ENCODE data around the gene TM4SF4. TPM values are rescaled to one million over a fixed set of nuclear protein-coding genes. Genes with fewer than 3 reads are reported as not detected.
A peak's percentile ranks its signal among the peaks of the same experiment; 100 is the strongest.

The TM4SF4 gene
- total and polyA plus RNA-seq, 2 experiments from 2014 or later: not detected

GRCh38 chr3:149424918-149425317 is 49.6 kb upstream of the TM4SF4 start (continued):
- TF ChIP-seq ZNF462 (CRISPR knock-in tag; IDR thresholded peaks at IDR 0.05) (no peak), REST (IDR thresholded peaks at IDR 0.05; ENCODE audit: unreplicated experiment) (no peak), ZNF114 (CRISPR knock-in tag; IDR thresholded peaks at IDR 0.05) (no peak), ZNF331 (CRISPR knock-in tag; IDR thresholded peaks at IDR 0.05; ENCODE audit: low read depth) (no peak), NANOG (IDR thresholded peaks at IDR 0.05; ENCODE audit: borderline replicate concordance) (no peak)

GRCh38 chr3:149426325-149426724 is 48.2 kb upstream of the TM4SF4 start:
- peaks cover 5% of the 10 kb centered on the region; the same call in 1 of the 3 replicates for H3K4me1 Mint-ChIP-seq
- ATAC-seq: peak; percentile 76
- TF ChIP-seq ETS1 (IDR thresholded peaks at IDR 0.05) (no peak), ZNF114 (CRISPR knock-in tag; IDR thresholded peaks at IDR 0.05) (no peak), EZH2 (IDR thresholded peaks at IDR 0.05; ENCODE audit: low read depth, unreplicated experiment) (no peak), CTCF (conservative IDR thresholded peaks at IDR 0.05; ENCODE audit: low read depth in 2 of 2) (no peak), ZNF331 (CRISPR knock-in tag; IDR thresholded peaks at IDR 0.05; ENCODE audit: low read depth) (no peak)

More at GRCh38 chr3:149426325-149426724, 48.2 kb upstream of the TM4SF4 start:
- Histone ChIP-seq H4K20me1 (replicated peaks; ENCODE audit: insufficient read depth) (no peaks in the 10 kb centered on the region), H3F3A (replicated peaks; ENCODE audit: low read depth) (no peaks in the 10 kb centered on the region), H2AFZ (peak overlapping the region; percentile 80), H3K36me3 (ENCODE audit: insufficient read depth) (no peaks in the 10 kb centered on the region), H3K27me3 (ENCODE audit: insufficient read depth) (no peaks in the 10 kb centered on the region), H3K4me1 (ENCODE audit: insufficient read depth) (no peaks in the 10 kb centered on the region), H3K9me2 (ENCODE audit: insufficient read depth) (no peaks in the 10 kb centered on the region; the same call in 1 of the 2 replicates), H3K79me2 (replicated peaks; ENCODE audit: insufficient read depth) (no peaks in the 10 kb centered on the region), H3K4me3 (no peak overlapping the region), H3K27ac (ENCODE audit: low read depth) (no peak overlapping the region), H3K4me2 (no peak overlapping the region)
- DNase-seq (ENCODE audit: low spot score): peak; percentile 54
- Mint-ChIP-seq H3K9me3 (no peaks in the 10 kb centered on the region), H3K4me3 (no peak overlapping the region), H3K27ac (no peak overlapping the region), H3K36me3 (ENCODE audit: low read depth) (no peaks in the 10 kb centered on the region), H3K27me3 (ENCODE audit: insufficient read depth, low read depth, poor library complexity) (peaks cover 1% of the 10 kb centered on the region)

Measured in GM23338 (cell line).